Stimulated activated memory B cell treated with anti-CD40 and anti-IgM and Interleukin-4, amounts not matched to agents 10 μg/mL and 1 μg/mL and 100 μg/mL, for 72 hours (primary cell): ENCODE data around the gene CRISPLD2.

Experiments
- ATAC-seq: fragments of 150-1000 bp; cut with Tn5 transposase; 2 replicates; pipeline ENCODE4 v1.10.0; 2021
- H3K27ac Mint-ChIP-seq: one replicate; pipeline ENCODE4 v1.8.0; 2022; ENCODE audit warnings: mild to moderate bottlenecking, mixed read lengths
- H3K27me3 Mint-ChIP-seq: one replicate; pipeline ENCODE4 v1.8.0; 2022; ENCODE audit warnings: mixed read lengths
- H3K36me3 Mint-ChIP-seq: one replicate; pipeline ENCODE4 v1.8.0; 2022; ENCODE audit warnings: mixed read lengths
- H3K4me1 Mint-ChIP-seq: one replicate; pipeline ENCODE4 v1.8.0; 2022; ENCODE audit warnings: mixed read lengths
- H3K4me3 Mint-ChIP-seq: one replicate; pipeline ENCODE4 v1.8.0; 2022; ENCODE audit warnings: mild to moderate bottlenecking, moderate library complexity, mixed read lengths
- H3K9me3 Mint-ChIP-seq: one replicate; pipeline ENCODE4 v1.8.0; 2022; ENCODE audit warnings: mixed read lengths

The CRISPLD2 gene

DNA sequence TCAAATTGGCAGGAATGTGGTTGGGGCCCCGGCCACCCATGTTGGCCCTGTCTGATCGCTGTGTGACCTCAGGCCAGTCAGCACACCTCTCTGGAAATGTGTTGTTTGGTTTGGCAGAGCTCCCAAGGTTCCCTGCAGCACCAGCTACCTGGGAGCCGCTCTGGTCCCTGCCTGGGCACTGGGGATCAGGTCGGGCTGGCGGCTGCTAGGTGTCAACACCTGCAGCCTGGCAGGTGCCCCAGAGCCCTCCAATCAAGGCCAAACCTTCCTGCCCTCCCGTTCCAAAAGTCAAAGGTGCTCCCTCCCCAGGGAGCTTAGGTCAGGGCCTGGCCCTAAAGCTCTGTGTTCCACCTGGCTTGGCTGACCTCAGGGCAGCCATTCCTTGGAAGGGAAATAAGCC, 135.6 kb downstream of the CRISPLD2 start:
- Mint-ChIP-seq H3K4me1 (no peaks in the 10 kb centered on the region), H3K36me3 (no peaks in the 10 kb centered on the region), H3K4me3 (no peak overlapping the region), H3K27ac (no peak overlapping the region), H3K27me3 (peaks cover 57% of the 10 kb centered on the region), H3K9me3 (no peaks in the 10 kb centered on the region)
- ATAC-seq: no peak

DNA sequence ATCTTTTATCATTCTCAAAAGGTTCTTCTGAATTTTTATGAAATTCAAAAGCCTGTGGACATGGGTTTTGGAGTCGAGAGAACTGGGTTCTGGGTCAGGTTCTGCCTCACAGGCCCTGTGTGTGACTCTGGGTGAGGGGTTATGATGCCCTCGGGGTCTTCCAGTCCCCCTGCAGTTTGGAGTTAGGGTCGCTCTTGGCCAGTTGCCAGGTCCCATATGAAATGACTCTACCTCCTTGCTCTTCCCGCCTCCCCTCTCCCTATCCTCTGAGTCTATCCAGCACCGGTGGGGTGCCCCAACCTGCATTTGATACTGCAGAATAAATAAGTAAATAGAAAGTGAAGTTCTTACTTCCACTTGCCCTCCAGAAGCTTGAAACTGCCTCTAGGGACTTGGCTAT, 137.4 kb downstream of the CRISPLD2 start:
- Mint-ChIP-seq H3K27me3 (peaks cover 67% of the 10 kb centered on the region), H3K4me3 (no peak overlapping the region), H3K27ac (no peak overlapping the region), H3K9me3 (no peaks in the 10 kb centered on the region), H3K4me1 (no peaks in the 10 kb centered on the region), H3K36me3 (no peaks in the 10 kb centered on the region)
- ATAC-seq: no peak

DNA sequence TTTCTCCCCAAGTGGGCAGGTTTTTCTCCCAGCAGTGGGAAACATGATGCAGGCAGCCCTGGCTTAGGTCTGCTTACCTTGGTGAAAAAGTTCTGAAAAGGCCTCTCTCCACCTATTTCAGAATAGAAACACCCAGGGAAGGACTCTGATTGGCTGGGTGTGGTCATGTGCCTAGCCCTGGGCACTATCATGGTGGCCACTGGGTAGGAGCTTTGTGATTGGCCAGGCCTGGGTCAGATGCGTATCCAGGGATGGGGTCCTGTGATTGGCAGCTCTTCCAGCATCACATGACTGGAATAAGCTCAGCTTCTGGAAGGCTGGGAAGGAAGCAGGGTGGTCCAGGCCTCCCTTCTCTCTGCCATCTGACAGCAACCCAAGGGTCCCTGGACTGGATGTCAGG, 138.0 kb downstream of the CRISPLD2 start:
- ATAC-seq: no peak
- H3K27ac Mint-ChIP-seq: no peak overlapping the region
- H3K4me1 Mint-ChIP-seq: no peaks in the 10 kb centered on the region
- H3K9me3 Mint-ChIP-seq: no peaks in the 10 kb centered on the region
- H3K36me3 Mint-ChIP-seq: no peaks in the 10 kb centered on the region
- no peak overlapping the region for H3K4me3 Mint-ChIP-seq
- H3K27me3 Mint-ChIP-seq: peaks cover 67% of the 10 kb centered on the region
